Osteocyte (in vitro differentiated cells): ENCODE data around the gene CYS1. TPM values are rescaled to one million over a fixed set of nuclear protein-coding genes. Genes with fewer than 3 reads are reported as not detected.

ENCODE experiments used
- DNase-seq: peaks from one replicate; pipeline ENCODE4 v3.0.0; 2021; ENCODE audit warnings: mixed read lengths; ENCODE audit not compliant: unreplicated experiment; ENCODE audit errors: extremely low spot score
- H3K27ac Mint-ChIP-seq: one replicate; pipeline ENCODE4 v1.8.0; 2021; ENCODE audit warnings: mild to moderate bottlenecking, mixed read lengths; ENCODE audit not compliant: unreplicated experiment
- H3K27me3 Mint-ChIP-seq: one replicate; pipeline ENCODE4 v1.8.0; 2021; ENCODE audit warnings: mixed read lengths; ENCODE audit not compliant: unreplicated experiment
- H3K36me3 Mint-ChIP-seq: one replicate; pipeline ENCODE4 v1.8.0; 2021; ENCODE audit warnings: mixed read lengths; ENCODE audit not compliant: unreplicated experiment
- H3K4me1 Mint-ChIP-seq: one replicate; pipeline ENCODE4 v1.8.0; 2021; ENCODE audit warnings: mixed read lengths; ENCODE audit not compliant: unreplicated experiment
- H3K4me3 Mint-ChIP-seq: one replicate; pipeline ENCODE4 v1.8.0; 2021; ENCODE audit warnings: mild to moderate bottlenecking, moderate library complexity, mixed read lengths; ENCODE audit not compliant: unreplicated experiment
- H3K9me3 Mint-ChIP-seq: one replicate; pipeline ENCODE4 v1.8.0; 2021; ENCODE audit warnings: mixed read lengths; ENCODE audit not compliant: unreplicated experiment
- CTCF ChIP-seq: fragments of 200-600 bp; sonication (generic); IDR thresholded peaks from 2 replicates; pipeline ENCODE4 v1.5.0; 2021; ENCODE audit warnings: antibody characterized with exemption, mild to moderate bottlenecking, moderate library complexity
- total RNA-seq: library from RNA; stranded (reverse); gene quantifications from 2 replicates; pipeline ENCODE4 v1.2.1, GENCODE V29; 2021

Gene CYS1
- total RNA-seq, 1 donor from 2014 or later, result 5.5 TPM

DNA sequence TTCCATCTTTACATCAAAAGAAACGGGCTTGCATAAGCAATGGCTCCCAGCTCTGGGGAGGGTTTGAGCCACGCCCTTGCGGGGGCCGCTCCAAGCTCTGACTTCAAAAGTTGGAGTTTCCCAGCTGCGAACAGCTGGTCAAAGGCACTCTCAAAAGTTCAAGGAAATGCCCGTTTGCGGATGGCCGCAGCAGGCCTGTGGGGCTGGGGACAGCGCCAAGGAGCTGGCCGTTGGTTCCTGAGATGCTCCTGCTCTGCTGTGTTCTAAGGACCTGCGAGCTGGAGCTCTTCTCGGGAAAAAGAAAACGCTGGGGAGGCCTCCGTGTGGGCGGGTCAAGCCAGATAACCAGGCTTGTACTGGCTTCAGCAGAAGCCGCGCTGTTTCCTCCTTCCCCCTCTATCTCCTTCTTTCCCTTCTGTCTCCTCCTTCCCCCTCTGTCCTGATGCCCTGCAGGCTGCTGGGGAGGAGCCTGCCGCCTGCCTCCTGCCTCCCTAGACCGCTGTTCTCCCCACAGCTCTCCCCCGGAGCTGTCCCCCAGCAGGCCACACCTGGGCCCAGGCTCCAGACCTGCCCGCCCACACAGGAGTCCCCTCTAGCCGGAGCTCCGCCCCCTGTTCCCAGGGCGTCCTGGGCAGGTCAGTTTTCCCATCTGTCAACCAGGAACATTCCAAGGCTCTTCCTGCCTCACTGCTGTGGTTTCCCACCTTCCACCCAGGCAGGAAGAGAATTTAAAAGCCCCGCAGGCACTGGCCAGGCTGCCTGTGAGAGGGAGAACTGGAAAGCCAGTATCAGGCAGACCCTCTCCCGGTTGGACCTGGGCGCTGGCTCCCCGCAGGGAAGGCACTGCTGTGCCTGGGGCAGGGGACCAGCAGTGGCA, 22.7 kb downstream of the CYS1 start:
- Mint-ChIP-seq H3K9me3 (no peaks in the 10 kb centered on the region), H3K27ac (peak overlapping the region; percentile 11), H3K27me3 (no peaks in the 10 kb centered on the region), H3K36me3 (peaks cover 24% of the 10 kb centered on the region), H3K4me3 (peak overlapping the region; percentile 45), H3K4me1 (peaks cover 19% of the 10 kb centered on the region)
- TF ChIP-seq CTCF, result no peak
- DNase-seq, result no peak

DNA sequence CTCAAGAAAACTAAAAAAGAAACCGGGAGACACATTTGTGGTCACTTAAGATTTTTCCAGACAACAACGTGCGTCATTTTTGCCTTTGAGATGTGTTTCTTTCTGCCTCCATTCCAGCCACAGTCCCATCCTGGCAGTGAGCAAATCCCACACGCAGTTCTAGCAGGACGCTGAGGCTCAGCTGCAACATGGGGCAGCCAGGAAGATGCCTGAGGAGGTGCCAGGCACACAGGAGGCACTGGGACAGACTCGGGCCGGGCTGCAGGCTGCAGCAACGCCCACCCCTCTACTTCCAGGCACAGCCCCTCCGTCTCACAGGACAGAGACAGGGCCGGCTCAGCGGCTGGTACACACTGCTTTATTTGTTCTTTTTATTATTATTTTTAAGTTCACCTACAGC, 23.8 kb downstream of the CYS1 start:
- peaks cover 31% of the 10 kb centered on the region for H3K36me3 Mint-ChIP-seq
- DNase-seq, result no peak
- H3K27me3 Mint-ChIP-seq, result no peaks in the 10 kb centered on the region
- no peak overlapping the region for H3K27ac Mint-ChIP-seq
- TF ChIP-seq CTCF, result no peak
- no peak overlapping the region for H3K4me3 Mint-ChIP-seq
- no peaks in the 10 kb centered on the region for H3K9me3 Mint-ChIP-seq
- H3K4me1 Mint-ChIP-seq, result peaks cover 19% of the 10 kb centered on the region

DNA sequence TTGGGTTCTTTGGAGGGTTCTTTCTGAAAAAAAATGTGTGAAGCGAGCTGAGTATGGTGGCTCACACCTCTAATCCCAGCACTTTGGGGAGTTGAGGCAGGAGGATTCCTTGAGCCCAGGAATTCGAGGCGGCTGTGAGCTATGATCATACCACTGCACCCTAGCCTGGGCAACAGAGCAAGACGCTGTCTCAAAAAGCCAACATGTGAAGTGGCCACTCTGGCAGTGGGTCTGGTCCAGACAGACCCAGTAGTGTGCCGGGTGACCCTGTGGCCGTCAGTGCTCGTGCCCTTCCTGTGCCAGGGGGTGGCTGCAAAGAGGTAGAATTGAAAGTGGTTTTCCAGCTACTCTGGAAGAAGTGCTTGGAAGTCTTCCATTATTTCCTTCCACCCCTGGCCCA, 25.2 kb downstream of the CYS1 start:
- TF ChIP-seq CTCF, result no peak
- Mint-ChIP-seq H3K27me3 (no peaks in the 10 kb centered on the region), H3K36me3 (peaks cover 31% of the 10 kb centered on the region), H3K4me3 (no peak overlapping the region), H3K9me3 (no peaks in the 10 kb centered on the region), H3K27ac (no peak overlapping the region), H3K4me1 (peaks cover 19% of the 10 kb centered on the region)
- no peak for DNase-seq

DNA sequence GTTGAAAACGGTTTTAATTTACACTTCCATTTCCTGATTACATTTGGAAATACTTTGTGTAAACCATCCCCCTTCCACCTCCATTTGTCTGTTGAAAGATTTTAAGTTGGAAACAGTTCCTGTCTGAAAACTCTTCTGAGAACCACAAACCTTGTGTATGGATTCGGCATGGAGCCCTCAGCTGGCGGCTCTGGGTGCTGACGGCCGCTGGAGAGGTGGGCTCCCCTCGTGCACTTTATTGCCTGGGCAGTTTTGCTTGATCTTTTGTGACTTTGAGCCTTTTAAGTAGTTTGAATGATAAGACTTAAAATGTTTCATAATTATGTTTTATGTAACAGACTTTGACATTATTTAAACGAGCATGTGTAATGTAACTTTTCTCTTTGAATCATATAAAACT, 25.8 kb downstream of the CYS1 start:
- no peak overlapping the region for H3K4me3 Mint-ChIP-seq
- peaks cover 31% of the 10 kb centered on the region for H3K36me3 Mint-ChIP-seq
- no peaks in the 10 kb centered on the region for H3K27me3 Mint-ChIP-seq
- peaks cover 19% of the 10 kb centered on the region for H3K4me1 Mint-ChIP-seq
- H3K9me3 Mint-ChIP-seq, result no peaks in the 10 kb centered on the region
- TF ChIP-seq CTCF, result no peak
- H3K27ac Mint-ChIP-seq, result no peak overlapping the region
- no peak for DNase-seq

DNA sequence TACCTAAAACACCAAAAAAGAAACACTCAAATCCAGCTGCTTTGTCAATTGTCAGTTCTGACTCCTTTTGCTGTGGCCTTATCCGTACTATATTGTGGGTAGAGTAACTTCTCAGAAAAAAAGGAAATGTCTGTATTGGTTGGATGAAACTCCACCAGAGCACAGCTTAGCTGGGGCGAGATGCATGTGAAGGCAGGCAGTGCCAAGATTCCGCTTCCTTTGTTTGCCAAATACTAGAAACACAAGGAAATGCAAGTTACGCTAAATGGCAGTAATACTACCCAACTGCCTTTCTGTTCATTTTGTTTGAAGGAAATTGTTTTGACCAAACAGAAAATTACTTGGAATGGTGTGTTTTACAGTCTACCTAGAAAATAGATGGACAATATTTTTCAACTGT, 26.9 kb downstream of the CYS1 start:
- DNase-seq, result no peak
- TF ChIP-seq CTCF, result no peak
- no peak overlapping the region for H3K4me3 Mint-ChIP-seq
- H3K9me3 Mint-ChIP-seq, result no peaks in the 10 kb centered on the region
- H3K4me1 Mint-ChIP-seq, result peaks cover 19% of the 10 kb centered on the region
- H3K36me3 Mint-ChIP-seq, result peaks cover 33% of the 10 kb centered on the region
- no peaks in the 10 kb centered on the region for H3K27me3 Mint-ChIP-seq
- no peak overlapping the region for H3K27ac Mint-ChIP-seq
